ENCODE data around the gene AKAP1.

DNA sequence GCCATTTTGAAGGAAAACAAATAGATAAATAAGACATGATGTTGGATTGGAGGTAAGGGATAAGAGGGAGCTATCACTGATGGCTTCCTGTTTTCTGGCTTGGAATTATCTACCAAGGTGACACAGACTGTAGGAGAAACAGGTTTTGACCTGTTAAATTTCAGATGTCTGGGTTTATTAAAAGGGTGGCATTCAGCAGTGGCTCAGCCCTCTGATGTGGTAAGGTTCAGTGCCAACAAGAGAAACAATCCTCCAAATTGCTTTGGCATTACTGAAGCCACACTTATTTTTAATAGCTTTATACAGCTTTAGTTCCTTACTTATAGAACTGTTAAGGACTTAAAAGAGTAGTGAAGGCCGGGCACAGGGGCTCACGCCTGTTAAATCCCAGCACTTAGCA is 37.0 kb upstream of the AKAP1 start:
- TF ChIP-seq POLR2AphosphoS5 (IDR thresholded peaks at IDR 0.05): no peak
- TF ChIP-seq, protein P1, sequence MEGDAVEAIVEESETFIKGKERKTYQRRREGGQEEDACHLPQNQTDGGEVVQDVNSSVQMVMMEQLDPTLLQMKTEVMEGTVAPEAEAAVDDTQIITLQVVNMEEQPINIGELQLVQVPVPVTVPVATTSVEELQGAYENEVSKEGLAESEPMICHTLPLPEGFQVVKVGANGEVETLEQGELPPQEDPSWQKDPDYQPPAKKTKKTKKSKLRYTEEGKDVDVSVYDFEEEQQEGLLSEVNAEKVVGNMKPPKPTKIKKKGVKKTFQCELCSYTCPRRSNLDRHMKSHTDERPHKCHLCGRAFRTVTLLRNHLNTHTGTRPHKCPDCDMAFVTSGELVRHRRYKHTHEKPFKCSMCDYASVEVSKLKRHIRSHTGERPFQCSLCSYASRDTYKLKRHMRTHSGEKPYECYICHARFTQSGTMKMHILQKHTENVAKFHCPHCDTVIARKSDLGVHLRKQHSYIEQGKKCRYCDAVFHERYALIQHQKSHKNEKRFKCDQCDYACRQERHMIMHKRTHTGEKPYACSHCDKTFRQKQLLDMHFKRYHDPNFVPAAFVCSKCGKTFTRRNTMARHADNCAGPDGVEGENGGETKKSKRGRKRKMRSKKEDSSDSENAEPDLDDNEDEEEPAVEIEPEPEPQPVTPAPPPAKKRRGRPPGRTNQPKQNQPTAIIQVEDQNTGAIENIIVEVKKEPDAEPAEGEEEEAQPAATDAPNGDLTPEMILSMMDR (IDR thresholded peaks at IDR 0.05): no peak

Data from prostate gland (tissue), 2 donors.